K562 (cell line): ENCODE data around the gene MLKL. TPM values are rescaled to one million over a fixed set of nuclear protein-coding genes. Genes with fewer than 3 reads are reported as not detected.

ENCODE experiments used
- ARID2 ChIP-seq: fragments of 450-650 bp; IDR thresholded peaks from 2 replicates; pipeline ENCODE4 v1.6.1; 2017; ENCODE audit warnings: antibody characterized with exemption, mild to moderate bottlenecking
- BRF1 ChIP-seq: IDR thresholded peaks from 3 replicates; pipeline ENCODE4 v1.6.1; 2011; ENCODE audit warnings: borderline replicate concordance, mild to moderate bottlenecking; ENCODE audit not compliant: insufficient read length; ENCODE audit errors: extremely low read depth
- CBX1 ChIP-seq: sonication (generic); IDR thresholded peaks from 2 replicates; pipeline ENCODE4 v1.6.1; 2016; ENCODE audit warnings: antibody characterized with exemption, low read depth, mild to moderate bottlenecking
- CBX8 ChIP-seq: fragments of 200-600 bp; sonication (generic); IDR thresholded peaks from 2 replicates; pipeline ENCODE4 v1.6.1; 2012; ENCODE audit warnings: borderline replicate concordance, mixed run types, low read depth, mild to moderate bottlenecking, moderate library complexity, mixed read lengths, low read length, control low read depth, inconsistent platforms; ENCODE audit not compliant: poor library complexity, severe bottlenecking; ENCODE audit errors: extremely low read depth
- ILK ChIP-seq: fragments of 450-650 bp; IDR thresholded peaks from 2 replicates; pipeline ENCODE4 v1.6.1; 2016; ENCODE audit warnings: missing genetic modification characterization, low read depth, mild to moderate bottlenecking, missing compliant biosample characterization, moderate library complexity, borderline replicate concordance
- JUNB ChIP-seq: fragments of 450-650 bp; formaldehyde crosslinking; conservative IDR thresholded peaks from 2 replicates; pipeline ENCODE4 v1.4.0; 2020; ENCODE audit warnings: mild to moderate bottlenecking
- KDM2B ChIP-seq: fragments of 250-450 bp; sonication (Bioruptor Pico); IDR thresholded peaks from 2 replicates; pipeline ENCODE4 v1.8.0; 2021; ENCODE audit warnings: mild to moderate bottlenecking, moderate library complexity
- NCOR1 ChIP-seq: fragments of 450-650 bp; IDR thresholded peaks from 2 replicates; pipeline ENCODE4 v1.6.1; 2016; ENCODE audit warnings: mild to moderate bottlenecking, moderate library complexity
- NFATC3 ChIP-seq: fragments of 450-650 bp; IDR thresholded peaks from 2 replicates; pipeline ENCODE4 v1.6.1; 2017; ENCODE audit warnings: mild to moderate bottlenecking
- POLR2AphosphoS5 ChIP-seq: IDR thresholded peaks from 2 replicates; pipeline ENCODE4 v1.6.1; 2011; ENCODE audit warnings: mild to moderate bottlenecking, low read depth, low read length, moderate library complexity; ENCODE audit not compliant: control insufficient read depth, insufficient read depth
- RAD21 ChIP-seq, 2 experiments: fragments of 250-450 bp in 1 of 2; fragments of 450-650 bp in 1 of 2; sonication (Bioruptor Pico) in 1 of 2; formaldehyde crosslinking in 1 of 2; IDR thresholded peaks in 1 of 2; conservative IDR thresholded peaks in 1 of 2; 2 replicates each; pipeline versions ENCODE4 v1.4.0 to v1.8.0; 2020 to 2022; ENCODE audit warnings: mild to moderate bottlenecking in 2 of 2, moderate library complexity in 1 of 2
- SNIP1 ChIP-seq: fragments of 450-650 bp; IDR thresholded peaks from 2 replicates; pipeline ENCODE4 v1.7.1; 2017; ENCODE audit warnings: low read depth, mild to moderate bottlenecking
- ZKSCAN3 ChIP-seq: fragments of 250-450 bp; sonication (Bioruptor Pico); IDR thresholded peaks from 2 replicates; pipeline ENCODE4 v1.4.0; 2020
- ZNF354B ChIP-seq: fragments of 250-450 bp; sonication (Bioruptor Pico); IDR thresholded peaks from 2 replicates; pipeline ENCODE4 v1.4.0; 2020
- ZNF561 ChIP-seq: fragments of 450-650 bp; formaldehyde crosslinking; conservative IDR thresholded peaks from 2 replicates; pipeline ENCODE4 v1.4.0; 2020; ENCODE audit warnings: mild to moderate bottlenecking, moderate library complexity
- ZNF668 ChIP-seq: fragments of 250-450 bp; sonication (Bioruptor Pico); IDR thresholded peaks from 2 replicates; pipeline ENCODE4 v1.8.0; 2022; ENCODE audit warnings: mild to moderate bottlenecking, inconsistent platforms
- polyA plus RNA-seq, 8 experiments: library from polyadenylated mRNA; depleted of rRNA in 4 of 8; stranded (reverse) in 5 of 8; unstranded in 3 of 8; fragments of >200 nt; fragmentation: Nextera tagmentation in 2 of 8; fragmentation: Illumina TruSeq in 1 of 8; extraction: Ambion mirVana in 2 of 8; extraction: Trizol in 1 of 8; gene quantifications; 2 replicates each; pipeline versions ENCODE4 v1.2.1 to v1.2.3, GENCODE V29; 2011 to 2014; ENCODE audit warnings: inconsistent platforms in 1 of 8, missing spikeins in 1 of 8
- total RNA-seq, 7 experiments: library from RNA; depleted of rRNA in 6 of 7; stranded (reverse); fragments of >200 nt in 6 of 7; fragmentation: Illumina TruSeq in 2 of 7; extraction: Trizol in 2 of 7; gene quantifications; 2 replicates each; pipeline versions ENCODE4 v1.2.1 to v1.2.3, GENCODE V29; 2011 to 2021; ENCODE audit warnings: low replicate concordance in 1 of 7
- TF ChIP-seq, protein P1 (sequence below): fragments of 250-450 bp; sonication (Bioruptor Pico); IDR thresholded peaks from 2 replicates; pipeline ENCODE4 v1.5.0; 2020; ENCODE audit warnings: mild to moderate bottlenecking
- TF ChIP-seq, protein P2 (sequence below): fragments of 250-450 bp; sonication (Bioruptor Pico); IDR thresholded peaks from 2 replicates; pipeline ENCODE4 v1.5.0; 2020; ENCODE audit warnings: mild to moderate bottlenecking, borderline replicate concordance
- TF ChIP-seq, protein P3 (sequence below): sonication (generic); formaldehyde crosslinking; IDR thresholded peaks from 2 replicates; pipeline ENCODE4 v1.8.0; 2022; ENCODE audit warnings: missing genetic modification reagents, mild to moderate bottlenecking, borderline replicate concordance
- TF ChIP-seq, protein P4 (sequence below), 2 experiments: IDR thresholded peaks; 2 replicates each; pipeline ENCODE4 v1.6.1; 2011; ENCODE audit warnings: borderline replicate concordance in 1 of 2, control low read depth in 1 of 2, low read depth in 1 of 2, low read length in 1 of 2, mild to moderate bottlenecking in 1 of 2, mixed read lengths in 1 of 2, moderate library complexity in 1 of 2; ENCODE audit not compliant: insufficient read depth in 1 of 2, insufficient read length in 1 of 2, poor library complexity in 1 of 2, severe bottlenecking in 1 of 2; ENCODE audit errors: extremely low read depth in 1 of 2

The MLKL gene
- total and polyA plus RNA-seq, 9 of the 15 experiments (the other 6 are each of a cell fraction or from before 2014, with no cell fraction given): 1.6 to 6.1 (median 4.8) TPM

DNA sequence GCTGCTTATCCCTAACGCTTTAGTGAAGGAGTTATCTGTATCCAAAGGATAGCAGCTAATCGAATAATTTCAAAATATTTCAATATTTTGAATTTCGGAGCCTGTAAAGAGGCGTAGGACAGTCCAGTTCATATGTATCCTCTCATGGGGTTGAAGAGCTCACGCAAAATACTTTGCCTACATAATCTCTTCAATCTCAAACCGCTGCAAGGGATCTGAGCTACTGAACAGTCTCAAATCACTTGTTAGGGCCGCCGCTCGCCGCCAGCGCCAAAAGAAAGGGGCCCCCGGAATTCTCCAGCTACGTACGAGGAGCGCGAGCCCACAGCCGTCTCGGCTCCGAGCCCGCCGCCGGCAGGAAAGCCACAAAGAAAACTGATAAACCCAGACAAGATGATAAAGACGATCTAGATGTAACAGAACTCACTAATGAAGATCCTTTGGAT is 33.4 kb downstream of the MLKL start (continued):
- no peak for TF ChIP-seq JUNB (CRISPR knock-in tag)
- TF ChIP-seq, protein P1, sequence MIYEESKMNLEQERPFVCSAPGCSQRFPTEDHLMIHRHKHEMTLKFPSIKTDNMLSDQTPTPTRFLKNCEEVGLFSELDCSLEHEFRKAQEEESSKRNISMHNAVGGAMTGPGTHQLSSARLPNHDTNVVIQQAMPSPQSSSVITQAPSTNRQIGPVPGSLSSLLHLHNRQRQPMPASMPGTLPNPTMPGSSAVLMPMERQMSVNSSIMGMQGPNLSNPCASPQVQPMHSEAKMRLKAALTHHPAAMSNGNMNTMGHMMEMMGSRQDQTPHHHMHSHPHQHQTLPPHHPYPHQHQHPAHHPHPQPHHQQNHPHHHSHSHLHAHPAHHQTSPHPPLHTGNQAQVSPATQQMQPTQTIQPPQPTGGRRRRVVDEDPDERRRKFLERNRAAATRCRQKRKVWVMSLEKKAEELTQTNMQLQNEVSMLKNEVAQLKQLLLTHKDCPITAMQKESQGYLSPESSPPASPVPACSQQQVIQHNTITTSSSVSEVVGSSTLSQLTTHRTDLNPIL (CRISPR knock-in tag): no peak
- TF ChIP-seq, protein P2, sequence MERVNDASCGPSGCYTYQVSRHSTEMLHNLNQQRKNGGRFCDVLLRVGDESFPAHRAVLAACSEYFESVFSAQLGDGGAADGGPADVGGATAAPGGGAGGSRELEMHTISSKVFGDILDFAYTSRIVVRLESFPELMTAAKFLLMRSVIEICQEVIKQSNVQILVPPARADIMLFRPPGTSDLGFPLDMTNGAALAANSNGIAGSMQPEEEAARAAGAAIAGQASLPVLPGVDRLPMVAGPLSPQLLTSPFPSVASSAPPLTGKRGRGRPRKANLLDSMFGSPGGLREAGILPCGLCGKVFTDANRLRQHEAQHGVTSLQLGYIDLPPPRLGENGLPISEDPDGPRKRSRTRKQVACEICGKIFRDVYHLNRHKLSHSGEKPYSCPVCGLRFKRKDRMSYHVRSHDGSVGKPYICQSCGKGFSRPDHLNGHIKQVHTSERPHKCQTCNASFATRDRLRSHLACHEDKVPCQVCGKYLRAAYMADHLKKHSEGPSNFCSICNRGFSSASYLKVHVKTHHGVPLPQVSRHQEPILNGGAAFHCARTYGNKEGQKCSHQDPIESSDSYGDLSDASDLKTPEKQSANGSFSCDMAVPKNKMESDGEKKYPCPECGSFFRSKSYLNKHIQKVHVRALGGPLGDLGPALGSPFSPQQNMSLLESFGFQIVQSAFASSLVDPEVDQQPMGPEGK: no peak
- no peak for TF ChIP-seq RAD21 (CRISPR knock-in tag; conservative IDR thresholded peaks at IDR 0.05 in 1 of 2, IDR thresholded peaks at IDR 0.05 in 1 of 2)
- TF ChIP-seq ZNF354B: no peak
- TF ChIP-seq BRF1: no peak
- TF ChIP-seq KDM2B (CRISPR knock-in tag): no peak
- TF ChIP-seq ZNF668 (CRISPR knock-in tag): no peak
- TF ChIP-seq, protein P3, sequence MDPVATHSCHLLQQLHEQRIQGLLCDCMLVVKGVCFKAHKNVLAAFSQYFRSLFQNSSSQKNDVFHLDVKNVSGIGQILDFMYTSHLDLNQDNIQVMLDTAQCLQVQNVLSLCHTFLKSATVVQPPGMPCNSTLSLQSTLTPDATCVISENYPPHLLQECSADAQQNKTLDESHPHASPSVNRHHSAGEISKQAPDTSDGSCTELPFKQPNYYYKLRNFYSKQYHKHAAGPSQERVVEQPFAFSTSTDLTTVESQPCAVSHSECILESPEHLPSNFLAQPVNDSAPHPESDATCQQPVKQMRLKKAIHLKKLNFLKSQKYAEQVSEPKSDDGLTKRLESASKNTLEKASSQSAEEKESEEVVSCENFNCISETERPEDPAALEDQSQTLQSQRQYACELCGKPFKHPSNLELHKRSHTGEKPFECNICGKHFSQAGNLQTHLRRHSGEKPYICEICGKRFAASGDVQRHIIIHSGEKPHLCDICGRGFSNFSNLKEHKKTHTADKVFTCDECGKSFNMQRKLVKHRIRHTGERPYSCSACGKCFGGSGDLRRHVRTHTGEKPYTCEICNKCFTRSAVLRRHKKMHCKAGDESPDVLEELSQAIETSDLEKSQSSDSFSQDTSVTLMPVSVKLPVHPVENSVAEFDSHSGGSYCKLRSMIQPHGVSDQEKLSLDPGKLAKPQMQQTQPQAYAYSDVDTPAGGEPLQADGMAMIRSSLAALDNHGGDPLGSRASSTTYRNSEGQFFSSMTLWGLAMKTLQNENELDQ (CRISPR knock-in tag): no peak
- no peak for TF ChIP-seq CBX8
- no peak for TF ChIP-seq ZNF561 (CRISPR knock-in tag)
- TF ChIP-seq, protein P4, sequence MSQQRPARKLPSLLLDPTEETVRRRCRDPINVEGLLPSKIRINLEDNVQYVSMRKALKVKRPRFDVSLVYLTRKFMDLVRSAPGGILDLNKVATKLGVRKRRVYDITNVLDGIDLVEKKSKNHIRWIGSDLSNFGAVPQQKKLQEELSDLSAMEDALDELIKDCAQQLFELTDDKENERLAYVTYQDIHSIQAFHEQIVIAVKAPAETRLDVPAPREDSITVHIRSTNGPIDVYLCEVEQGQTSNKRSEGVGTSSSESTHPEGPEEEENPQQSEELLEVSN (IDR thresholded peaks at IDR 0.05; ENCODE audit: borderline replicate concordance in 1 of 2, extremely low read depth in 1 of 2, insufficient read depth in 1 of 2, insufficient read length in 1 of 2, low read depth in 1 of 2, low read length in 1 of 2, poor library complexity in 1 of 2, severe bottlenecking in 1 of 2): peak in 1 of 2 experiments; percentile 26
- no peak for TF ChIP-seq ZKSCAN3 (CRISPR knock-in tag)
- no peak for TF ChIP-seq ILK
- no peak for TF ChIP-seq ARID2
- TF ChIP-seq CBX1: no peak
- TF ChIP-seq POLR2AphosphoS5: no peak
- peak; percentile 46; the same call in 1 of the 2 replicates for TF ChIP-seq NFATC3
- TF ChIP-seq NCOR1: no peak
- TF ChIP-seq SNIP1: no peak
